Astrocyte of the hippocampus (primary cell): ENCODE data around the gene RSPH3.
"Not testable (repeated sequence)": the region's sequence is repeated elsewhere in the genome, so short reads cannot be mapped to it uniquely, and the experiment has no call there.

ENCODE experiments used
- DNase-seq: peaks from one replicate; pipeline ENCODE4 v3.0.0; 2011; ENCODE audit warnings: low read depth, low spot score

Gene RSPH3

GRCh38 chr6:158972241-158973233 lies 27.5 kb downstream of the RSPH3 start:
- DNase-seq, result peak; percentile 71

- peak; percentile 41 for DNase-seq
Observed at GRCh38 chr6:158970640-158971275, 29.2 kb downstream of the RSPH3 start.

GRCh38 chr6:158969148-158969547 lies 30.9 kb downstream of the RSPH3 start:
- no peak for DNase-seq

- no peak for DNase-seq
Observed at GRCh38 chr6:158963020-158963808, 36.8 kb downstream of the RSPH3 start.

- DNase-seq, result no peak
Observed at GRCh38 chr6:158962371-158962770, 37.6 kb downstream of the RSPH3 start.

- no peak for DNase-seq
Observed at GRCh38 chr6:158960026-158960425, 40.0 kb downstream of the RSPH3 start.

GRCh38 chr6:158959552-158959951 lies 40.5 kb downstream of the RSPH3 start:
- no peak for DNase-seq

- DNase-seq, result no peak
Observed at GRCh38 chr6:158958504-158959386, 41.3 kb downstream of the RSPH3 start.

GRCh38 chr6:158955255-158955654 lies 44.7 kb downstream of the RSPH3 start:
- DNase-seq, result no peak

GRCh38 chr6:158954753-158955152 lies 45.2 kb downstream of the RSPH3 start:
- no peak for DNase-seq

GRCh38 chr6:158952011-158952410 lies 48.0 kb downstream of the RSPH3 start:
- DNase-seq, result not testable (repeated sequence)

GRCh38 chr6:158951565-158951964 lies 48.4 kb downstream of the RSPH3 start:
- not testable (repeated sequence) for DNase-seq

GRCh38 chr6:158947284-158947683 lies 52.7 kb downstream of the RSPH3 start:
- DNase-seq, result no peak

GRCh38 chr6:158943380-158944032 lies 56.5 kb downstream of the RSPH3 start:
- DNase-seq, result no peak

GRCh38 chr6:158942349-158942748 lies 57.7 kb downstream of the RSPH3 start:
- no peak for DNase-seq

GRCh38 chr6:158941246-158941645 lies 58.8 kb downstream of the RSPH3 start:
- DNase-seq, result no peak

GRCh38 chr6:158939255-158940159 lies 60.5 kb downstream of the RSPH3 start:
- no peak for DNase-seq

GRCh38 chr6:158938811-158939254 lies 61.2 kb downstream of the RSPH3 start:
- no peak for DNase-seq

GRCh38 chr6:158938220-158938619 lies 61.8 kb downstream of the RSPH3 start:
- no peak for DNase-seq
